Skeletal muscle tissue (tissue), 4 donors: ENCODE data around the gene CRABP2. TPM values are rescaled to one million over a fixed set of nuclear protein-coding genes. Genes with fewer than 3 reads are reported as not detected.
A peak's percentile ranks its signal among the peaks of the same experiment; 100 is the strongest.

Source experiments
- H3K27ac ChIP-seq: one replicate; pipeline ENCODE4 v1.7.0; 2013; ENCODE audit warnings: mild to moderate bottlenecking, low read depth, low read length, inconsistent platforms
- H3K27me3 ChIP-seq, 3 donors: one replicate each; pipeline ENCODE4 v1.7.0; 2013; ENCODE audit warnings: low read length in 3 of 3; ENCODE audit not compliant: control insufficient read depth in 3 of 3, insufficient read depth in 3 of 3
- H3K36me3 ChIP-seq, 3 donors: one replicate each; pipeline ENCODE4 v1.7.0; 2013; ENCODE audit warnings: low read length in 3 of 3; ENCODE audit not compliant: control insufficient read depth in 3 of 3, insufficient read depth in 3 of 3
- H3K4me1 ChIP-seq, 3 donors: one replicate each; pipeline ENCODE4 v1.7.0; 2013; ENCODE audit warnings: low read length in 3 of 3, mild to moderate bottlenecking in 3 of 3; ENCODE audit not compliant: control insufficient read depth in 3 of 3, insufficient read depth in 3 of 3
- H3K4me3 ChIP-seq, 3 donors: one replicate each; pipeline ENCODE4 v1.7.0; 2013; ENCODE audit warnings: low read length in 3 of 3
- H3K9ac ChIP-seq, 3 donors: one replicate each; pipeline ENCODE4 v1.7.0; 2013; ENCODE audit warnings: low read length in 3 of 3, mild to moderate bottlenecking in 3 of 3, moderate library complexity in 2 of 3, low read depth in 1 of 3
- H3K9me3 ChIP-seq, 3 donors: one replicate each; pipeline ENCODE4 v1.7.0; 2013; ENCODE audit warnings: low read length in 3 of 3; ENCODE audit not compliant: control insufficient read depth in 3 of 3
- total RNA-seq: library from RNA; depleted of rRNA; stranded (reverse); fragments of >200 nt; gene quantifications from one replicate; pipeline ENCODE4 v1.2.3, GENCODE V29; 2014
- donor health status: Osteomylitis.

CRABP2 gene
- 57.4 TPM for total RNA-seq

GRCh38 chr1:156705321-156705917 lies at the start of gene CRABP2:
Gene CRABP2 (minus strand): TSS chr1:156705583. CDS start chr1:156705446, 137 bp downstream.
- peak within 1 kb of the TSS; percentile 76 for H3K27ac ChIP-seq
- H3K4me1 ChIP-seq, result peaks cover 33 to 43% (median 38%) of the 10 kb centered on the region in 3 donors
- peak within 1 kb of the TSS; percentile 51 to 76 (median 65) for H3K9ac ChIP-seq
- H3K36me3 ChIP-seq, result peaks cover 0 to 2% (median 0%) of the 10 kb centered on the region in 3 donors
- peaks cover 26 to 53% (median 31%) of the 10 kb centered on the region in 3 donors for H3K27me3 ChIP-seq
- peak within 1 kb of the TSS; percentile 55 to 70 (median 66) for H3K4me3 ChIP-seq
- H3K9me3 ChIP-seq, result no peaks in the 10 kb centered on the region

- Histone ChIP-seq H3K36me3 (peaks cover 0 to 4% (median 0%) of the 10 kb centered on the region in 3 donors), H3K27ac (no peak overlapping the region), H3K9me3 (no peaks in the 10 kb centered on the region), H3K27me3 (no peaks in the 10 kb centered on the region), H3K4me3 (no peak overlapping the region), H3K9ac (no peak overlapping the region), H3K4me1 (peaks cover 27 to 40% (median 38%) of the 10 kb centered on the region in 3 donors)
Observed at GRCh38 chr1:156754219-156754618, 48.8 kb upstream of the CRABP2 start.

DNA sequence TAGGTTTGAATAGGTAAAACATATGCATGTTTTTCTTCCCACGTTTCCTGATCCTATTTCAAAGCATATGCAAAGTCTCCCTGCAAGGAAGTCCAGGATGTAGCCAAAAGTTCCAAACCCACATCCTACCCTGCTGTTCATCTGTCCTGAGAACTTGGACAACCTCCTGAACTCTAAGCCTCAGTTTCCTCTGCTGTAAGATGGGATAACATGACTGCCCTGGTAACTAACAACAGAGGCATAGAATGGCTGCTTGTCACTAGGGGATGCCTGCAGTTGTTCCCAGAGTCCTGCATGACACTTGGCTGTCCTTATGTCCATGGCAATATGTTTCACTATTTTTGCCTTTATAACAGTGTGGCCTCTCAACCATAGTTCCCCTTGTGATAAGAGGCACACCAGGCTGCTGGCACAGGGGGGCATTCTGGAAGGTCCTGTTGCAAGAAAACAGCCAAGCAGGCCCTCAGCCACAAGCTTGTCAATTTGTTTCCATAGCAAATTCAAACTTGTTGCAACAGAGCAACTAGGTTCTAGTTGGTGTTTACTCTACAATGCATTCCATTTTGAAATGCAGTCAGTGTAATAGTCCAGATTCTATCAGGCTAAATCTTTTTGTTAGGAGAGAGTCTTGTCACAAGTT lies 47.6 kb upstream of the CRABP2 start:
- Histone ChIP-seq H3K4me3 (peak overlapping the region; percentile 93 to 98 (median 95)), H3K4me1 (peaks cover 40 to 52% (median 50%) of the 10 kb centered on the region in 3 donors), H3K9ac (peak overlapping the region; percentile 98 to 99 (median 98)), H3K27me3 (no peaks in the 10 kb centered on the region), H3K9me3 (no peaks in the 10 kb centered on the region), H3K36me3 (peaks cover 0 to 4% (median 0%) of the 10 kb centered on the region in 3 donors), H3K27ac (peak overlapping the region; percentile 32)

DNA sequence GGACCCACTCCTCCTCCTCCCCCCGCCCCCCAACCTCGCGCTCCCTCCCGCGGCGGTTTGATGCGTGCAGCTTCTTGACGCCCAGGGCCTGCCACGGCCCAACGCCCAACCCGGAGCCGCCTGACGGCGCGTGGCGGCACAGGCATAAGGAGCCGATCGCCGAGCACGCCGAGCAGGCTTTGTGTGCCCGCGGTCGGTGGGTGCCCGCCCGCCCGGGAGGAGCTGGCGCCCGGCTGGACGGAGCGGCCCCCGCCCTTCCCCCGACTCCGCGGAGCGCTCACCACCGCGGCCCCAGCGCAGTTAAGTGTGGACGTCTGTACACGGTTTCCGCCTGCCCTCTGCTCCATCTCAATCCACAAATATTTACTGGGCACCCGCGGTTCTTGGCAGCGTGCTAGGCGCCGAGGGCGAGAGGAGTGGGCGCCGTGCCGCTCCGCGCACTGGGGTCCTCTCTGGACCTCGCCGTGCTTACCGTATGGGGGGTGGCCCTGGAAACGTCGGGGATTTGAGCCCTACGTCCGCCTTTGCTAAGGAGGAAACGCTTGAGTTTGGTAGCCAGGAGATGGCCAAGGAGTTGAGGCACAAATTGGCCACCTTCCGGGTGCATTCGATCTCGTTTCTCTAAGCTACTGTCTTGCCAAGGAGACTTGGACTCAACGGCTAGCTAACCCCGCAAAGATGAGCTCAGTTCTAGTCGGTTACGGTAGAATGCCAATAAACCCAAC lies 46.5 kb upstream of the CRABP2 start:
- H3K4me1 ChIP-seq, result peaks cover 48 to 61% (median 58%) of the 10 kb centered on the region in 3 donors
- no peaks in the 10 kb centered on the region for H3K27me3 ChIP-seq
- H3K36me3 ChIP-seq, result peaks cover 0 to 4% (median 0%) of the 10 kb centered on the region in 3 donors
- H3K27ac ChIP-seq, result peak overlapping the region; percentile 100
- H3K4me3 ChIP-seq, result peak overlapping the region; percentile 93 to 98 (median 95)
- no peaks in the 10 kb centered on the region for H3K9me3 ChIP-seq
- H3K9ac ChIP-seq, result peak overlapping the region; percentile 98 to 99 (median 98)

DNA sequence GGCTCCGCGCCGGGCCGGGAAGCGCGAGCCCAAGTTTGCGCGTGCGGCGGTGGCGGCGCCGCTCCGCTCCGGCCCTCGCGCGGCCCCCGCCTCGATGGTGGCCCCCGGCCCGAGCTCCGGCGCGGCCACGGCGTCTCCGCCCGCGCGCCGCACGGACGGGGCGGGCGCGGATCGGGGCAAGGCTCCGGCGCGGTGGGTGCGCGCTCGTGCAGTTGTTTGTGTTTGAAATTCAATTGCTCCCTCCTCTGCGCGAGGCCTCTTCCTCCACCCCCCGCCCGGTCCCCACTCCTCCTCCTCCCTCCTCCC lies 46.0 kb upstream of the CRABP2 start, which contains the start of gene HDGF:
TSS of gene HDGF (minus strand) at position 225 of the 306 bp plus-strand sequence. CDS start 246 bp downstream, outside the sequence.
- no peaks in the 10 kb centered on the region for H3K9me3 ChIP-seq
- no peaks in the 10 kb centered on the region for H3K27me3 ChIP-seq
- H3K9ac ChIP-seq, result peak within 1 kb of the TSS; percentile 98 to 99 (median 98)
- peaks cover 48 to 65% (median 61%) of the 10 kb centered on the region in 3 donors for H3K4me1 ChIP-seq
- H3K36me3 ChIP-seq, result peaks cover 0 to 4% (median 0%) of the 10 kb centered on the region in 3 donors
- peak within 1 kb of the TSS; percentile 93 to 98 (median 95) for H3K4me3 ChIP-seq
- peak within 1 kb of the TSS; percentile 100 for H3K27ac ChIP-seq

- H3K9me3 ChIP-seq, result no peaks in the 10 kb centered on the region
- no peaks in the 10 kb centered on the region for H3K27me3 ChIP-seq
- peak overlapping the region; percentile 86 to 96 (median 95) for H3K9ac ChIP-seq
- H3K36me3 ChIP-seq, result peaks cover 0 to 4% (median 0%) of the 10 kb centered on the region in 3 donors
- H3K4me3 ChIP-seq, result peak overlapping the region; percentile 88 to 93 (median 89)
- H3K27ac ChIP-seq, result peak overlapping the region; percentile 100
- H3K4me1 ChIP-seq, result peaks cover 53 to 70% (median 67%) of the 10 kb centered on the region in 3 donors
Observed at GRCh38 chr1:156750711-156751450, 45.5 kb upstream of the CRABP2 start.

DNA sequence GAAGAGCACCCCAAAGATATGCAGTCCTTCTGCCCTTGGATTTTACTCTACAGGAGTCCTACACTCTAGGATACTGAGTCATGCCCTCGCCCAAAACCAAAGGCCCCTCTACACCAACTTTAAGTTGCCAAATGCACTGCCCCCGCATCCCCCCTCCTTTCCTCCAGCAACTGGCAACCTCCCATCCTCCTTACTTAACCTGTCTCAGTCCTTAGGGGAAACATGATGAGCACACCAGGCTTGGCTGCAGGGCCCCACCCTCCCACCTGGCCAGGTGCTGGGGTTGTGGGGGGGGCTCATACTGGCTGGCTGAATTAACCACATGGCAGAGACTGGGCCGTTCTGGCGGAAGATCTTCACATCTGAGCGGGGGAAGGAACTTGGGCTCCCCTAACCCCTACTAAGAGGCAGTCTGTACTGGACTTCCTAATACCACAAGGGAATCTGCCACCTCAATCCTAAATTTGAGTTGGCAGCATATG lies 44.8 kb upstream of the CRABP2 start:
- peak overlapping the region; percentile 86 to 96 (median 95) for H3K9ac ChIP-seq
- H3K4me1 ChIP-seq, result peaks cover 60 to 71% (median 71%) of the 10 kb centered on the region in 3 donors
- peaks cover 0 to 4% (median 0%) of the 10 kb centered on the region in 3 donors for H3K36me3 ChIP-seq

GRCh38 chr1:156749419-156750118 lies 44.2 kb upstream of the CRABP2 start:
- H3K27me3 ChIP-seq, result no peaks in the 10 kb centered on the region
- peaks cover 0 to 8% (median 5%) of the 10 kb centered on the region in 3 donors for H3K36me3 ChIP-seq
- H3K4me1 ChIP-seq, result peaks cover 66 to 76% (median 68%) of the 10 kb centered on the region in 3 donors
- H3K27ac ChIP-seq, result peak overlapping the region; percentile 100
- H3K9ac ChIP-seq, result peak overlapping the region; percentile 86 to 96 (median 95)
- H3K4me3 ChIP-seq, result peak overlapping the region; percentile 88 to 93 (median 89)
- H3K9me3 ChIP-seq, result no peaks in the 10 kb centered on the region

More for the DNA sequence above, 44.8 kb upstream of the CRABP2 start:
- Histone ChIP-seq H3K27me3 (no peaks in the 10 kb centered on the region), H3K27ac (peak overlapping the region; percentile 100), H3K4me3 (peak overlapping the region; percentile 88 to 93 (median 89)), H3K9me3 (no peaks in the 10 kb centered on the region)
